ENCODE measurements around the gene FOXN4. TPM values are rescaled to one million over a fixed set of nuclear protein-coding genes. Genes with fewer than 3 reads are reported as not detected.
A peak's percentile ranks its signal among the peaks of the same experiment; 100 is the strongest.

The FOXN4 gene
- total RNA-seq, 1 experiment from 2014 or later, result 0.37 TPM

DNA sequence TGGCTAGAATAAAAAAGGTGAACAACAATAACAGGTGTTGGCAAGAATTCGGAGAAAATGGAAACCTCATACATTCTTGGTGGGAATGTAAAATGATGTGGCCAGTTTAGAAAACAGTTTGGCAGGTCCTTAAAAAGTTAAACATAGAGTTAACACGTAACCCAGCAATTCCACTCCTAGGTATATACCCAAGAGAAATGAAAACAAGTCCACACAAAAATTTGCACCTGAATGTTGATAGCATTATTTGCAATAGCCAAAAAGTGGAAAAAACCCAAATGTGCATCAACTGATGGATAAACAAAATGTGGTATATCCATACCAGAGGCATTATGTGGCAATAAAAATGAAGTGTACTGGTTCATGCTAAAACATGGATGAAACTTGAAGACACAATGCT, 36.3 kb upstream of the FOXN4 start (continued):
- TF ChIP-seq IRF1 (CRISPR knock-in tag; IDR thresholded peaks at IDR 0.05) (no peak), FOXJ3 (CRISPR knock-in tag; IDR thresholded peaks at IDR 0.05; ENCODE audit: borderline replicate concordance) (no peak), MYBL2 (CRISPR knock-in tag; IDR thresholded peaks at IDR 0.05) (no peak), E2F4 (CRISPR knock-in tag; IDR thresholded peaks at IDR 0.05; ENCODE audit: borderline replicate concordance, low read depth) (no peak), SMAD3 (CRISPR knock-in tag; IDR thresholded peaks at IDR 0.05; ENCODE audit: borderline replicate concordance) (no peak), ZNF121 (CRISPR knock-in tag; IDR thresholded peaks at IDR 0.05) (no peak), ERG (CRISPR knock-in tag; IDR thresholded peaks at IDR 0.05) (no peak), ZNF263 (CRISPR knock-in tag; IDR thresholded peaks at IDR 0.05; ENCODE audit: low read depth) (no peak)
- TF ChIP-seq, protein P1, sequence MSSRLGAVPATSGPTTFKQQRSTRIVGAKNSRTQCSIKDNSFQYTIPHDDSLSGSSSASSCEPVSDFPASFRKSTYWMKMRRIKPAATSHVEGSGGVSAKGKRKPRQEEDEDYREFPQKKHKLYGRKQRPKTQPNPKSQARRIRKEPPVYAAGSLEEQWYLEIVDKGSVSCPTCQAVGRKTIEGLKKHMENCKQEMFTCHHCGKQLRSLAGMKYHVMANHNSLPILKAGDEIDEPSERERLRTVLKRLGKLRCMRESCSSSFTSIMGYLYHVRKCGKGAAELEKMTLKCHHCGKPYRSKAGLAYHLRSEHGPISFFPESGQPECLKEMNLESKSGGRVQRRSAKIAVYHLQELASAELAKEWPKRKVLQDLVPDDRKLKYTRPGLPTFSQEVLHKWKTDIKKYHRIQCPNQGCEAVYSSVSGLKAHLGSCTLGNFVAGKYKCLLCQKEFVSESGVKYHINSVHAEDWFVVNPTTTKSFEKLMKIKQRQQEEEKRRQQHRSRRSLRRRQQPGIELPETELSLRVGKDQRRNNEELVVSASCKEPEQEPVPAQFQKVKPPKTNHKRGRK (CRISPR knock-in tag; IDR thresholded peaks at IDR 0.05; ENCODE audit: borderline replicate concordance), result no peak

- peaks cover 17% of the 10 kb centered on the region for H3K9me3 Mint-ChIP-seq
- POLR2A ChIA-PET, result no interaction called here
- H3K4me3 Mint-ChIP-seq, result no peak overlapping the region
- H3K36me3 Mint-ChIP-seq, result no peaks in the 10 kb centered on the region
- H3K4me1 Mint-ChIP-seq, result no peaks in the 10 kb centered on the region
- CTCF ChIA-PET, result interaction anchor here (1.5 kb wide), 1 partner anchor 50 kb away, joined by 3 read pairs; no protein-coding TSS in a partner anchor
- no peaks in the 10 kb centered on the region for H3K27me3 Mint-ChIP-seq (ENCODE audit: low read depth)
- DNase-seq (ENCODE audit: low spot score), result no peak
- no peak overlapping the region for H3K27ac Mint-ChIP-seq
- no peak for ATAC-seq
- TF ChIP-seq, protein P2, sequence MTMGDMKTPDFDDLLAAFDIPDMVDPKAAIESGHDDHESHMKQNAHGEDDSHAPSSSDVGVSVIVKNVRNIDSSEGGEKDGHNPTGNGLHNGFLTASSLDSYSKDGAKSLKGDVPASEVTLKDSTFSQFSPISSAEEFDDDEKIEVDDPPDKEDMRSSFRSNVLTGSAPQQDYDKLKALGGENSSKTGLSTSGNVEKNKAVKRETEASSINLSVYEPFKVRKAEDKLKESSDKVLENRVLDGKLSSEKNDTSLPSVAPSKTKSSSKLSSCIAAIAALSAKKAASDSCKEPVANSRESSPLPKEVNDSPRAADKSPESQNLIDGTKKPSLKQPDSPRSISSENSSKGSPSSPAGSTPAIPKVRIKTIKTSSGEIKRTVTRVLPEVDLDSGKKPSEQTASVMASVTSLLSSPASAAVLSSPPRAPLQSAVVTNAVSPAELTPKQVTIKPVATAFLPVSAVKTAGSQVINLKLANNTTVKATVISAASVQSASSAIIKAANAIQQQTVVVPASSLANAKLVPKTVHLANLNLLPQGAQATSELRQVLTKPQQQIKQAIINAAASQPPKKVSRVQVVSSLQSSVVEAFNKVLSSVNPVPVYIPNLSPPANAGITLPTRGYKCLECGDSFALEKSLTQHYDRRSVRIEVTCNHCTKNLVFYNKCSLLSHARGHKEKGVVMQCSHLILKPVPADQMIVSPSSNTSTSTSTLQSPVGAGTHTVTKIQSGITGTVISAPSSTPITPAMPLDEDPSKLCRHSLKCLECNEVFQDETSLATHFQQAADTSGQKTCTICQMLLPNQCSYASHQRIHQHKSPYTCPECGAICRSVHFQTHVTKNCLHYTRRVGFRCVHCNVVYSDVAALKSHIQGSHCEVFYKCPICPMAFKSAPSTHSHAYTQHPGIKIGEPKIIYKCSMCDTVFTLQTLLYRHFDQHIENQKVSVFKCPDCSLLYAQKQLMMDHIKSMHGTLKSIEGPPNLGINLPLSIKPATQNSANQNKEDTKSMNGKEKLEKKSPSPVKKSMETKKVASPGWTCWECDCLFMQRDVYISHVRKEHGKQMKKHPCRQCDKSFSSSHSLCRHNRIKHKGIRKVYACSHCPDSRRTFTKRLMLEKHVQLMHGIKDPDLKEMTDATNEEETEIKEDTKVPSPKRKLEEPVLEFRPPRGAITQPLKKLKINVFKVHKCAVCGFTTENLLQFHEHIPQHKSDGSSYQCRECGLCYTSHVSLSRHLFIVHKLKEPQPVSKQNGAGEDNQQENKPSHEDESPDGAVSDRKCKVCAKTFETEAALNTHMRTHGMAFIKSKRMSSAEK (CRISPR knock-in tag; IDR thresholded peaks at IDR 0.05; ENCODE audit: borderline replicate concordance), result no peak
These were observed 34.6 kb upstream of the FOXN4 start for GRCh38 chr12:109343677-109344076.

DNA sequence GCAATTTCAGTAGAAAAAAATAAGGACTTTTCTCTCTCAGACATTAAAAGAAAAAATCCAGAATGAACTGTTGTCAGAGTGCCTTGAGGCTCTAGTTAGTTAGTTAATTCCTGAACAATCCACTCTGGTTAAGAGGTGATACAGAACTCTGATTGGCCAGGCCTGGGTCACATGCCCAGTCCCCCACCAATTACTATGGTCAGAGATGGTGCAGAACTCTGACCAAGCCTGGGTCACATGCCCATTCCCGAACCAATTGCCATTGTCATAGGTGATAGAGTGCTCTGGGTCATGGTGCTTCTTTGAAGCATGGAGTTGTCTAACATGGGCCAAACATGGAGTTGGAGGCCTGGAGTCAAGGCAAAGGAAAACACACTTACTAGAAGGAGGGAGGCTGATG, 27.5 kb upstream of the FOXN4 start:
- TF ChIP-seq, protein P3, sequence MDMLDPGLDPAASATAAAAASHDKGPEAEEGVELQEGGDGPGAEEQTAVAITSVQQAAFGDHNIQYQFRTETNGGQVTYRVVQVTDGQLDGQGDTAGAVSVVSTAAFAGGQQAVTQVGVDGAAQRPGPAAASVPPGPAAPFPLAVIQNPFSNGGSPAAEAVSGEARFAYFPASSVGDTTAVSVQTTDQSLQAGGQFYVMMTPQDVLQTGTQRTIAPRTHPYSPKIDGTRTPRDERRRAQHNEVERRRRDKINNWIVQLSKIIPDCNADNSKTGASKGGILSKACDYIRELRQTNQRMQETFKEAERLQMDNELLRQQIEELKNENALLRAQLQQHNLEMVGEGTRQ (CRISPR knock-in tag; IDR thresholded peaks at IDR 0.05), result peak; percentile 58
- no peak for TF ChIP-seq ZNF425 (CRISPR knock-in tag; conservative IDR thresholded peaks at IDR 0.05)
- Mint-ChIP-seq H3K4me1 (peaks cover 2% of the 10 kb centered on the region; the same call in 1 of the 2 replicates), H3K36me3 (no peaks in the 10 kb centered on the region), H3K27me3 (ENCODE audit: low read depth) (no peaks in the 10 kb centered on the region; the same call in none of the 2 replicates), H3K4me3 (no peak overlapping the region), H3K9me3 (peaks cover 24% of the 10 kb centered on the region), H3K27ac (no peak overlapping the region)
- ATAC-seq (no peak), DNase-seq (ENCODE audit: low spot score) (no peak)
- ChIA-PET POLR2A (no interaction called here), CTCF (no interaction called here)

All from WTC11 (cell line).